Common myeloid progenitor, CD34-positive (primary cell): ENCODE data around the gene GATA1.

ENCODE experiments used
- CTCF ChIA-PET: fragments of 350-600 bp; sonication (Branson Sonifier 250); formaldehyde crosslinking; loops from one replicate; lab custom pipeline; 2021; ENCODE audit warnings: antibody characterized with exemption; lab: Charles Lee
- POLR2A ChIA-PET: fragments of 350-600 bp; sonication (Branson Sonifier 250); formaldehyde crosslinking; loops from one replicate; lab custom pipeline; 2021; ENCODE audit warnings: antibody characterized with exemption; lab: Charles Lee
- DNase-seq, 3 donors: peaks; one replicate each; pipeline versions ENCODE4 v3.0.0 to v3.0.0-alpha.2; 2013
- H3K27ac ChIP-seq, 2 experiments: 1 replicate in 1 of 2; 2 replicates in 1 of 2; pipeline ENCODE4 v1.7.0; 2013; ENCODE audit warnings: inconsistent platforms in 2 of 2, low read length in 2 of 2, mild to moderate bottlenecking in 2 of 2, low read depth in 1 of 2, moderate library complexity in 1 of 2; ENCODE audit not compliant: severe bottlenecking in 2 of 2, insufficient read depth in 1 of 2, poor library complexity in 1 of 2
- H3K27me3 ChIP-seq, 5 experiments: replicated peaks in 2 of 5; 1 replicate in 3 of 5; 2 replicates in 2 of 5; pipeline versions ENCODE4 v1.6.1 to v1.7.0; 2013; ENCODE audit warnings: low read length in 4 of 5, mild to moderate bottlenecking in 2 of 5, moderate library complexity in 2 of 5, inconsistent platforms in 1 of 5; ENCODE audit not compliant: insufficient read depth in 5 of 5, control insufficient read depth in 4 of 5
- H3K36me3 ChIP-seq, 4 experiments: 1 replicate in 2 of 4; 2 replicates in 2 of 4; pipeline versions ENCODE4 v1.6.1 to v1.7.0; 2013; ENCODE audit warnings: low read length in 3 of 4, control low read depth in 1 of 4, mild to moderate bottlenecking in 1 of 4; ENCODE audit not compliant: control insufficient read depth in 4 of 4, insufficient read depth in 4 of 4
- H3K4me1 ChIP-seq, 4 experiments: 1 replicate in 3 of 4; 2 replicates in 1 of 4; pipeline versions ENCODE4 v1.6.1 to v1.7.1; 2013; ENCODE audit warnings: low read length in 3 of 4, mild to moderate bottlenecking in 3 of 4, control low read depth in 1 of 4, inconsistent platforms in 1 of 4, moderate library complexity in 1 of 4; ENCODE audit not compliant: control insufficient read depth in 4 of 4, insufficient read depth in 4 of 4; ENCODE audit errors: control extremely low read depth in 1 of 4
- H3K4me3 ChIP-seq, 7 experiments: 1 replicate in 4 of 7; 2 replicates in 3 of 7; pipeline versions ENCODE4 v1.5.1 to v1.7.0; 2013; ENCODE audit warnings: mild to moderate bottlenecking in 7 of 7, low read length in 6 of 7, moderate library complexity in 6 of 7, inconsistent platforms in 2 of 7, low read depth in 2 of 7, control low read depth in 1 of 7; ENCODE audit not compliant: insufficient read depth in 4 of 7, control insufficient read depth in 1 of 7; ENCODE audit errors: extremely low read depth in 1 of 7
- H3K9me3 ChIP-seq, 5 experiments: 1 replicate in 4 of 5; 2 replicates in 1 of 5; pipeline versions ENCODE4 v1.6.1 to v1.7.1; 2013; ENCODE audit warnings: low read length in 4 of 5, mild to moderate bottlenecking in 2 of 5, inconsistent platforms in 1 of 5, low read depth in 1 of 5, moderate library complexity in 1 of 5; ENCODE audit not compliant: control insufficient read depth in 4 of 5, insufficient read depth in 2 of 5; ENCODE audit errors: control extremely low read depth in 1 of 5
- WGBS: methylation state at CpG from one replicate; pipeline ENCODE4 v1.1.5; 2013; ENCODE audit not compliant: insufficient coverage; 5-methylcytosine and 5-hydroxymethylcytosine counted together

GATA1 gene

GRCh38 chrX:48747415-48748016, 38.9 kb upstream of the GATA1 start:
- ChIA-PET CTCF (interaction anchor here (1.5 kb wide), 1 partner anchor 53 kb away, joined by 3 read pairs; no protein-coding TSS in a partner anchor), POLR2A (no interaction called here)
- H3K27me3 ChIP-seq = no peaks in the 10 kb centered on the region
- no peak for DNase-seq
- no peaks in the 10 kb centered on the region for H3K4me1 ChIP-seq
- H3K4me3 ChIP-seq = no peak overlapping the region
- H3K36me3 ChIP-seq = no peaks in the 10 kb centered on the region
- WGBS = 86% methylated on average over 6 of the region's 8 CpGs
- no peaks in the 10 kb centered on the region for H3K9me3 ChIP-seq
- H3K27ac ChIP-seq = no peak overlapping the region

- Histone ChIP-seq H3K27ac (no peak overlapping the region), H3K4me3 (no peak overlapping the region), H3K27me3 (peaks cover 0 to 4% (median 0%) of the 10 kb centered on the region in 5 experiments), H3K9me3 (no peaks in the 10 kb centered on the region), H3K36me3 (no peaks in the 10 kb centered on the region), H3K4me1 (no peaks in the 10 kb centered on the region)
- ChIA-PET CTCF (no interaction called here), POLR2A (no interaction called here)
- DNase-seq = no peak
- WGBS = 94% methylated on average over 2 of the region's 5 CpGs
These were observed 37.2 kb upstream of the GATA1 start for GRCh38 chrX:48749182-48749581.

GRCh38 chrX:48751343-48751742, 35.0 kb upstream of the GATA1 start:
- 94% methylated on average over 2 of the region's 3 CpGs for WGBS
- Histone ChIP-seq H3K9me3 (no peaks in the 10 kb centered on the region), H3K27me3 (peaks cover 0 to 4% (median 0%) of the 10 kb centered on the region in 5 experiments), H3K4me3 (no peak overlapping the region), H3K4me1 (no peaks in the 10 kb centered on the region), H3K27ac (no peak overlapping the region), H3K36me3 (no peaks in the 10 kb centered on the region)
- ChIA-PET CTCF (no interaction called here), POLR2A (no interaction called here)
- DNase-seq = no peak

GRCh38 chrX:48752498-48752897, 33.9 kb upstream of the GATA1 start:
- Histone ChIP-seq H3K9me3 (no peaks in the 10 kb centered on the region), H3K36me3 (no peaks in the 10 kb centered on the region), H3K4me1 (no peaks in the 10 kb centered on the region), H3K27ac (no peak overlapping the region), H3K4me3 (no peak overlapping the region), H3K27me3 (peaks cover 0 to 4% (median 0%) of the 10 kb centered on the region in 5 experiments)
- WGBS = 92% methylated on average over 7 of the region's 7 CpGs
- no peak for DNase-seq
- ChIA-PET POLR2A (no interaction called here), CTCF (no interaction called here)

- ChIA-PET POLR2A (no interaction called here), CTCF (no interaction called here)
- Histone ChIP-seq H3K4me3 (no peak overlapping the region), H3K9me3 (no peaks in the 10 kb centered on the region), H3K27ac (no peak overlapping the region), H3K27me3 (peaks cover 0 to 4% (median 0%) of the 10 kb centered on the region in 5 experiments), H3K36me3 (no peaks in the 10 kb centered on the region), H3K4me1 (no peaks in the 10 kb centered on the region)
- DNase-seq = no peak
- 79% methylated on average over 8 of the region's 8 CpGs for WGBS
These were observed 32.6 kb upstream of the GATA1 start for GRCh38 chrX:48753708-48754228.

GRCh38 chrX:48754238-48754637, 32.2 kb upstream of the GATA1 start:
- CTCF ChIA-PET = no interaction called here
- DNase-seq = no peak
- no peaks in the 10 kb centered on the region for H3K36me3 ChIP-seq
- no peak overlapping the region for H3K4me3 ChIP-seq
- no peaks in the 10 kb centered on the region for H3K4me1 ChIP-seq
- peaks cover 0 to 4% (median 0%) of the 10 kb centered on the region in 5 experiments for H3K27me3 ChIP-seq
- H3K27ac ChIP-seq = no peak overlapping the region
- POLR2A ChIA-PET = no interaction called here
- no peaks in the 10 kb centered on the region for H3K9me3 ChIP-seq
- 78% methylated on average over 8 of the region's 8 CpGs for WGBS

- ChIA-PET CTCF (interaction anchor here (0.9 to 1.5 kb wide), 3 partner anchors 38 to 176 kb away, joined by 3 to 4 read pairs (median 3); no protein-coding TSS in a partner anchor), POLR2A (no interaction called here)
- H3K27ac ChIP-seq = no peak within 1 kb of the TSS
- 69% methylated on average over 11 of the region's 12 CpGs for WGBS
- peak; percentile 22 to 34 (median 29) for DNase-seq
- no peak within 1 kb of the TSS for H3K4me3 ChIP-seq
- H3K36me3 ChIP-seq = no peaks in the 10 kb centered on the region
- no peaks in the 10 kb centered on the region for H3K27me3 ChIP-seq
- no peaks in the 10 kb centered on the region for H3K9me3 ChIP-seq
- peaks cover 0 to 5% (median 3%) of the 10 kb centered on the region in 4 experiments for H3K4me1 ChIP-seq
These were observed 24.5 kb upstream of the GATA1 start, which contains the start of gene GLOD5 for GRCh38 chrX:48761674-48762471. Gene GLOD5, plus strand, starts transcription at chrX:48761747. Its CDS starts 44 bp downstream, at chrX:48761791.
